BJ (cell line): ENCODE data around the gene VWCE. TPM values are rescaled to one million over a fixed set of nuclear protein-coding genes. Genes with fewer than 3 reads are reported as not detected.
A peak's percentile ranks its signal among the peaks of the same experiment; 100 is the strongest.

ENCODE experiments used
- CTCF ChIA-PET: fragments of 350-600 bp; formaldehyde crosslinking; extraction: SDS; loops from one replicate; lab custom pipeline; 2021; ENCODE audit warnings: antibody characterized with exemption, inconsistent platforms; lab: Yijun Ruan, JAX
- POLR2A ChIA-PET: fragments of 300-600 bp; sonication (Branson Sonifier 250); formaldehyde crosslinking; extraction: SDS; loops from one replicate; lab custom pipeline; 2021; ENCODE audit warnings: antibody characterized with exemption; lab: Charles Lee
- DNase-seq: peaks from one replicate; pipeline ENCODE4 v3.0.0-alpha.2; 2011; ENCODE audit warnings: low read depth
- H3K27me3 ChIP-seq: 2 replicates; pipeline ENCODE4 v1.6.0; 2011; ENCODE audit warnings: low read length; ENCODE audit not compliant: control insufficient read depth, insufficient read depth
- H3K36me3 ChIP-seq: 2 replicates; pipeline ENCODE4 v1.5.1; 2011; ENCODE audit warnings: low read length; ENCODE audit not compliant: control insufficient read depth, insufficient read depth
- H3K4me3 ChIP-seq: 2 replicates; pipeline ENCODE4 v1.5.1; 2011; ENCODE audit warnings: low read depth, mild to moderate bottlenecking, control low read depth, low read length
- CTCF ChIP-seq: IDR thresholded peaks from 2 replicates; pipeline ENCODE4 v1.5.1; 2011; ENCODE audit warnings: low read depth, mild to moderate bottlenecking, control low read depth, inconsistent platforms, low read length, moderate library complexity; ENCODE audit not compliant: insufficient read depth
- polyA plus RNA-seq: library from polyadenylated mRNA; depleted of rRNA; stranded (reverse); fragments of >200 nt; gene quantifications from 2 replicates; pipeline ENCODE4 v1.2.3, GENCODE V29; 2011

VWCE gene
- polyA plus RNA-seq, 1 experiment = 1.4 TPM

DNA sequence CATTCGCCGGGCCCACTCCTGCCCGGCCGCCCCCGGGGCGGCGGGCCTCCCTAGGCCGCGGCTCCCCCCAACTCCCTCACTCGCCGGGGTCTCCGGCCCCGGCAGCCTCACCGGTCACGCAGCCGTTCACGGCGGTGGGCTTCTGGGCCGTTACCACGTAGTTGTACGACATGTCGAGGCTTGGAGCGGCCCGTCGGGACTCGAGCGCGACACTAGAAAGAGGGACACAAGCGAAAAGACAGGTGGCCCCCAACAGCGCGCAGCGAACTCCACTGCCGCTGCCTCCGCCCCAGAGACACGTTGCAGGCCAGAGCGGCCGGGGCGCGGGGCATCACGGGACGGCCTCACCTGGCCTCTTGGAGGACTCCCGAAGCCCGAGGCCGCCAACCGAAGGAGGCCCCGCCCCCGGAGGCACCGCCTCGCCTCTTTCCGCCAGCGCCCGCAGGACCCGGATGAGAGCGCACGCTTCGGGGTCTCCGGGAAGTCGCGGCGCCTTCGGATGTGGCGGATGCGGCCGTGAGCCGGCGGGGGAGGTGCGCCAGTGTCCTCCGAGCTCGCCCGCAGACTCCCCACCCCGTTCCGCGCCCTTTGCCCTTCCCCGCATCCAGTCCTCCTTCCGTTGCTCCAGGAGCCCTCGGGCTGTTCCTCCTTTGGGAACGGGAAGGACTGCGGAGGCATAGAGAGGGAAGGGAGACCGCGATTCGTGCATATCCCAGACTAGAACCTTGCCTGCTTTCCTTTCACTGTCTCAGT, 37.9 kb upstream of the VWCE start, which contains the start of the genes DDB1 and TKFC:
Gene DDB1 (minus strand): TSS at position 309 of the 753 bp plus-strand sequence. CDS start 137 bp downstream, at position 172.
Gene TKFC (plus strand): TSS at position 432 of the 753 bp plus-strand sequence. CDS start 1,501 bp downstream, outside the sequence.
- POLR2A ChIA-PET = no interaction called here
- H3K36me3 ChIP-seq = peaks cover 10% of the 10 kb centered on the region
- CTCF ChIA-PET = interaction anchor here (5.1 to 10.9 kb wide), 3 partner anchors 30 to 59 kb away, joined by 60 to 374 read pairs (median 82); partner anchors contain the start of genes CYB561A3, TMEM138 and TMEM216

DNA sequence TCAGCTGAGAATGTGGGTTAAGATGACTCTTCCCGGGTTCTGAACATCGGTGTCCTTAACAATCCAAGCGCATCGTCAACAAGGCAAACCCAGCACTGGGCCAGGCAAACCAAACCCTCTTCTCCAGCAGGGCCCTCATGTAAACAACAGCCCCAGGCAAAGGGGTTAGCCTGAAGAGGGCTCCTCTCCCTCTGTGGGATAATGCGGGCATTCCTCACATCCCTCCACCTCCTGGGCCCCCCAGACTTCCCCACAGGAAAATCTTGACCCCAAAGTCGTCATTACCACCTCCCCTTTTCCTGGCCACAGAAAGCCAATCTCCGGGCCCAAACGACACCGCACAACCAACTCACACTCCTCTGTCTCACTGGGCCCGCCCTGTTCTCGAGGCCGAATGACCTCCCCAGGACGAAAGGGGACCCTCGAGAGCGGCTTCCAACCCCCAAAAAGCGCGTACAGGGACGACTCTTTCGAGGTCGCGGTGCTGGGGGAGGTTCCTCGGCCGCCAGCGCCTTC, 37.2 kb upstream of the VWCE start:
- CTCF ChIA-PET = interaction anchor here (0.6 to 2.0 kb wide), 3 partner anchors 45 to 61 kb away, joined by 3 to 20 read pairs (median 7); partner anchors contain the start of gene TMEM216
- peak; percentile 22; the same call in 1 of the 2 replicates for TF ChIP-seq CTCF
- H3K27me3 ChIP-seq = no peaks in the 10 kb centered on the region
- H3K36me3 ChIP-seq = peaks cover 10% of the 10 kb centered on the region
- H3K4me3 ChIP-seq = peak overlapping the region; percentile 95
- no peak for DNase-seq
- POLR2A ChIA-PET = no interaction called here

More for the DNA sequence above, 37.9 kb upstream of the VWCE start, which contains the start of the genes DDB1 and TKFC:
- Histone ChIP-seq H3K4me3 (peak within 1 kb of the TSS; percentile 95), H3K27me3 (no peaks in the 10 kb centered on the region)
- DNase-seq = peak; percentile 53
- no peak for TF ChIP-seq CTCF

- ChIA-PET CTCF (interaction anchor here (0.6 to 2.0 kb wide), 4 partner anchors 20 to 61 kb away, joined by 3 to 20 read pairs (median 5); partner anchors contain the start of gene TMEM216), POLR2A (no interaction called here)
- peaks cover 10% of the 10 kb centered on the region for H3K36me3 ChIP-seq
- peak overlapping the region; percentile 95 for H3K4me3 ChIP-seq
- TF ChIP-seq CTCF = no peak
- H3K27me3 ChIP-seq = no peaks in the 10 kb centered on the region
- DNase-seq = no peak
Observed at GRCh38 chr11:61331651-61332050, 36.5 kb upstream of the VWCE start.

GRCh38 chr11:61329871-61330270, 34.8 kb upstream of the VWCE start:
- ChIA-PET POLR2A (no interaction called here), CTCF (interaction anchor here (0.6 to 1.3 kb wide), 2 partner anchors 35 to 154 kb away, joined by 3 to 4 read pairs; partner anchors contain the start of gene VWCE)
- DNase-seq = no peak
- no peak overlapping the region for H3K4me3 ChIP-seq
- no peaks in the 10 kb centered on the region for H3K27me3 ChIP-seq
- no peak for TF ChIP-seq CTCF
- peaks cover 11% of the 10 kb centered on the region for H3K36me3 ChIP-seq

GRCh38 chr11:61328351-61328750, 33.2 kb upstream of the VWCE start:
- H3K36me3 ChIP-seq = peaks cover 17% of the 10 kb centered on the region
- TF ChIP-seq CTCF = no peak
- POLR2A ChIA-PET = no interaction called here
- no peaks in the 10 kb centered on the region for H3K27me3 ChIP-seq
- no peak for DNase-seq
- CTCF ChIA-PET = interaction anchor here (1.1 to 2.2 kb wide), 5 partner anchors 8 to 74 kb away, joined by 3 to 14 read pairs (median 8); partner anchors contain the start of gene TMEM216
- no peak overlapping the region for H3K4me3 ChIP-seq
